ENCODE data around the gene TBC1D8.

Gene TBC1D8

DNA sequence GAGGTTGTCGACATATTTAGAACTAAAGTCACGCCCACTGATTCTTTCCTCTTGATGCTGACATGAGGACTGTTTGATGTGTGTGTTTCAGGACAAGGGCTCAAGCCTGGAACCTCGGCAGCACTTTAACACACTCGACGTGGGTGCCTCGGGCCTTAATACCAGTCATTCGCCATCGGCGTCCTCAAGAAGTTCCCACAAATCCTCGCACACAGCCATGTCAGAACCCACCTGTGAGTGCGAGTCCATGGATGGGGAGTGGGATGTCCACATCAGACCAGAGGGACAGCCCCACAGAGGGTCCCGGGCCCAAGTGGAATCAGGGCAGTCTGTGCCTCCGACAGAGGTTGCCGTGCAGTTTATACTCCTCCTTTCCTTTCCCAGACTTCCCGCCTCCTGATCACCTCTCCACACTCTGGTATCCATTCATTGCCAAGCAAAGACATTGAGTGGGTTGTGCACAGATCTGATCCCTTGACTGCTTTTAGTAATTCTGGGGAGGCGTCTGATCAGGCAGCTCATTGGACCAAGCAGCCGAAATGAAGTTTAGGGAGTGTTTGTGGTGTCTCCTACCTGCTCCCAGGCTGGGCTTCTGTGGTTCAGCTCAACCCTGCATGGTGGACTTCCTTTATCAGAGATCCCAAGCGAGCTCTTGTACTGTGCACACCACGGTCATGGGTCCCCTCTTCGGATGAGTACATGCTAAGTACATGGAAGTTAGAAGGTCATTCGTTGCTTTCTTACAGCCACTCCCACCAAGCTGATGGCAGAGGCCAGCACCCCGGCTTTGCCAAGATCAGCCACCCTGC is 176.3 kb downstream of the TBC1D8 start:
- no peak for DNase-seq

DNA sequence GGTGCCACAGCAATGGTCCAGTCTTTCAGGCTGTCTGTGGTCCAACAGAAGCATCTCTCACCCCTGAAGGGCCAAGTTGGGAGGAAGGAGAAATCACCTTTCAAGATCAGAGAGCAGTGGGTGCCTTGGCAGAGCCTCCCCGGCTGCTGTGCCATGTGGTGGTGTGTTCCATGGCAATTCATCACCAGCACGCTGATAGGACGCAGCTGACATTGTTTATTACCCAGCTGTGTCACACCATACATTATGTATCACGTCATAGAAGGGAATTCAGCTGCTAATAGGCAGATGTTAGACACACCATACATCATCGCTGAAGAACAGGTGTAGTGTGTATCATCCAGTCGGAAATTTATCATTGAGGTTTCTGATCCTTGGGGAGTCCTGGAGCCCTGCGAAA is 178.7 kb downstream of the TBC1D8 start:
- DNase-seq: no peak

DNA sequence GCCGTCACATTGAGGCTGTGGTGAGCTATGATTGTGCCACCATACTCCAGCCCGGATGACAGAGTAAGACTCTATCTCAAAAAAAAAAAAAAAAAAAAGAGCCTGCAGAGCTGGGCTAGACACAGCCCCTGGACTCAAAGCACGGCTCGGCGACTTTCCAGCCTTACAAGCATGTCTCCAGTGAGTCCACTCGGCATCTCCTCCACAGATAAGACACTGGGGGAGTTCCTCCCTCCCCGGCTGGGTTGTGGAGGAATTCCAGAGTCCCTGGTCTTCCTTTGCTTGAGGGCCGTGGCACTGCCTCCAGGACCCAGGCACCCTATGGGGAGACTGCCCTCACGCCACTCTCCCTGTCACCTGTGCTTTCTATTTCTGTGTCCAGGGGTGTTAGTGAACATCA is 180.0 kb downstream of the TBC1D8 start:
- DNase-seq: no peak

DNA sequence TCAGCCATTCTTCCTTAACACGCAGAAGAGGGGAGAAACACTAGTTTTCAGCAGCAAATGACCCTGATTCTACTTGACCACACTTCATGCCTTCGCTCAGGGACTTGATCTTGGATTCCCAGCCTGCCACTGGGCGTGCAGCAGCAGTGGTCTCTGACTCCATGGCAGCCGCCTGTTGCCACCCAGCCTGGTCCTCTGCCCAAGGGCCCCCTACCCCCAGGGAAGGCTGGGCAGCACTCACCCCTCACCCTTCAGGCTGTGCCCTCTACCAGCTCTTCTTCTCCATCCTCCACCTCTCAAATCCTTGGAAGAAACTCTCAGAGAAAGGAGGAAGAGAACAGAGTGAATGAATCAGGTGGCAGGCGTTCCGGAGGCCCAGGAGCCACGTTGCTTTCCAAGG is 181.2 kb downstream of the TBC1D8 start:
- no peak for DNase-seq

DNA sequence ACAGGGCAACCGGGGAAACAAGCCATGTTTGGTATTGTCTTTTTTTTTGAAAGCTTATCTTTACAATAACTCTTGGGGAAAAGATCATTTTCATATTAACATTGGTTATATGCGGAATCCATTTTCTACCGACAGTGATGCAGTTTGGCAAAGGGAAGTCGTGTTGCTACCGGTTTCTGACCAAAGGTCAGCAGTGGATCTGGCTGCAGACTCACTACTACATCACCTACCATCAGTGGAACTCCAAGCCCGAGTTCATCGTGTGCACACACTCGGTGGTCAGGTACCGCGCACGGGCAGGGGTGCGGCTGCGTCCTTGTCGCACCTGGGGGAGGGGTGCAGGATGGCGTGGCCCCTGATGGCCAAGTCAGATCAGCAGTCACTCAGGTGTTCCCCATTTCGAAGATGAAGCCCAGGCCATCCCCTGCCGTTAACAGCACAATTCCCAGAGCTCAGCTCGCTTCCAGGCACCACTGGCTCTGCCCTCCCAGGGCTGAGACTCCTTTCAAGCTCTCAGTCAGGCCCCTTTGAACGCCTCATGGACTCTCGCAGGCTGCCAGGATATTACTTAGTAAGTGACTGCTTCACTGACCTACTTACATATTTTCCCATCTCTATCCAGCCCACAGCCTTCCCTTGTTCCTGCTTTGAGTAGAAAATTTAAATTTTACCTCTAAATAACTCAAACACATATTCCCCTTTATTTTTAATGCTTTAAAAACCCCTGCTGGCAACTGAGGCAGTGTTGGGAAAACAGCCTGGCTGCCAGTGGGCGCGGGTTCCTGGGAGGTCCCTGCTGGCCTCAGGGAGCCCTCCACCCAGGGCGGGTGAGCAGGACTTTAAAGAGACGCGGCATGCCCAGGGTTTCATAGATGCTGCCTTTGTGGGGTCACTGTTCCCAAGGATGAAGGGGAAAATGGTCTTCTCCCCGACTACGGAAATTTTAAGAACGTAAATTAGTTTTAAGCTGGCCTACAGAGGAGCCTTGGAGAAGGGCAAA is 182.7 kb downstream of the TBC1D8 start:
- DNase-seq: no peak

DNA sequence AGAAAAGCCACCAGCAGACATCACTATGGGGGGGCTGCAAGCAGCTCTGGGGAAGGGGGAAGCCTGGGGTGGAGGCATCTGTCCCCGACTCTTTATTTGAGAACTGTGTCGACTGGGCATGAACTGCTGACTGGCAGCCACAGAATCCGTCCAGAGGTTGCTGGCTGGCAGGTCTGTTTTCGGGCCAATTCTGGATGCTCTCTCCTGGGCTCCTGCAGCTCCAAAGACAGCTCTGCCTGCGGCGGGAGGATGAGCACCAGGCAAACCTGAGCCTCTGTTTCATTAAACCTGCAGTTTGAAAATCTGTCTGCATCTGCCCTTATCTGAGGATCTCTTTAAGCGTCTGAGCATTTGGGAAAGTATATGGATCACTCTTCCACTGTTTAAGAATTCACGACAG is 183.5 kb downstream of the TBC1D8 start:
- DNase-seq: no peak

DNA sequence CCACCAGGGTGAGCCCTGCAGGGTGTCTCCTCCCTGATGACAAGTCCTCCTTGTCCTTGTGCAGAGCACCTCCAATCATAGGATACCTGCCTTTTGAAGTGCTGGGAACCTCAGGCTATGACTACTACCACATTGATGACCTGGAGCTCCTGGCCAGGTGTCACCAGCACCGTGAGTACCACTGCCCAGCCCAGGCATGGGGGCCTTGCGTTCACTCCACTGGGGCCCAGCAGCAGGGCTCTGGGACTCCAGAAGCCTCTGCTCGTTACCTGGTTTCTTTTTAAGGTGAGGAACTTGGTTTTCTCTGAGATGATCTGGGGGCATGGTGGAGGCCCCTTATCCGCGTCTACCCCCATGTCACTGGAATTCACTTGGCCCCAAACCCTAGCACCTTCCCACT is 185.6 kb downstream of the TBC1D8 start:
- DNase-seq: no peak

DNA sequence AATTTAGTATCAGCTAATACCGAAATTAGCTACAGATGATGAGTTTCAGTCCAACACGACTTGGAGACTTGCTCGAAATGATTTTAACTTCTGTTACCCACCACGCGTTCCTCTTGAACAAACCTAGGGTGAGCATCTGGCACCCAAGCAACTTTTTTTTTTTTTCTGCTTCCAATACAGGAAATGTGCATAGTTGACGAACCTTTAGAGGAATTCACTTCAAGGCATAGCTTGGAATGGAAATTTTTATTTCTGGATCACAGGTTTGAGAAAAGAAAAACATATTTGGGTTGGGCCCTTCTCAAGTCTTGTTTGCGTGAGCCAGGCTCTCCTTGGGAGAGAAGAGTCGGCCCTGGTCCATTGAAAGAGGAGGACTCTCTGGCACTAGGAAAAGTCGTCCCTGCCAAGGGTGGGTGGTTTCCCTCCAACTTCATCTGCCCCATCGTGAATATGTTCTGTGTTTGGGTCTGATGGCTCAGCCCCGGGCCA is 186.5 kb downstream of the TBC1D8 start:
- no peak for DNase-seq

DNA sequence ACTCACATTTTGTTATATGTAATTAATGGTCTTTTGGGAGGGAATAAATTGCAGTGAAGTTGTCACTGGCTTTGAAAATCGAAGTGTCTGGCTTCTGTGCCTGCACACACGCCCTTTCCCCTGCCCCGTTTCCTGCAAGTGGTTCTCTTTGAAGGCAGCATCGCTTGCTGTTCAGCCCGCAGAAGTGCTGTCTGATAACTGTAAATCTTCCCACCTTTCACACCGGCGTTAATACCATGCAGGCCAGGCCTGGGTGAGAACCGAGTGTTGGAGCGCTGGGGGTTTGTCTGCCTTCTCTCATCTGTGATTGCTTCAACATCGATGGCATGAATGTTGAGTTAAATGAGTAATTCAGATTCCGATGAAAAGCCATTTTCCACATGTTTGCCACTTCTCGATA is 187.0 kb downstream of the TBC1D8 start:
- no peak for DNase-seq

DNA sequence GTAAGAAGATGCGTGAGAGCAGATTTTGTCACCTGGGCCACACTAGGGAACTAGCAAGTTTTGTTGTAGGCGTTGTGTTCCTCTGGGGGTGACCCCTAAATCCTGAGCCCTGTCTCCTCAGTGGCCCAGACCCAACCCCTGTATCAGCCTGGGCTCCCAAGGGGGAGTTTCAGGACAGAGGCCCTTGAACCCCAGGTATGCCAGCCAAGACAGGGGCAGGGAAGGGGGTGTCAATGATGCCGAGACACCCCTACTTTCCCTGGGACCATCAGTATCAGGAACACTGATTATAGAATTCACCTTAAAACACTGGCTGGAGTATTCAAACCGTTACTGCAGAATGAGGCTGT is 188.2 kb downstream of the TBC1D8 start:
- DNase-seq: no peak

DNA sequence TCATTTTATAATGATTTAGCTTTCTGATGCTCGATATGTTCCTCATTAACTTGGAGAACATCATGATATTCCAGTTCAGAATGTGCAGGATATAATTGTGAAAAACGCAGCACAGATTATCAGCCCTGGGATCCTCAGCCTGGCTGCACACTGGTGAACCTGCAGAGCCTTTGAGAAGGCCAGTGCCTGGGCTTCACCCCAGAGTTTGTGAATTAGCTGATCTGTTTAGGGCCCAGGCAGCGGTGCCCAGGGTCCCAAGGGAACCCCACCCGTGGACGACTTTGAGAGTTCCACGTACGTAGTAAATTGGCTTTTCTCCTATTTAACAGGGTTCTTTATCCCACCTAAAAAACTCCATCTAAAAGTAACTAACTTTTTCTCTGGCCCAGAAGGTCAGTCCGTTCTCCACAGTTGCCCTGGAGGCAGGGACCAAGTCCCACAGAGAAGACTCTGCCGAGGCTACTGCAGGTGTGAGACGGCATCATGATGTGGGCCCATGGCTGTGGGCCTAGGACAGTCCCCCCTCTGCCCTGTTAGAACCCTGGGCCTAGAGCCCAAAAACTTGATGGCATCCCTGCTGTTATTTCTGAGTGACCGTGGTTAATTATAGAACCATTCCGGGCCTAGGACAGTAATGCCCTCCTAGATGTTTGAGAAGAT is 188.7 kb downstream of the TBC1D8 start:
- no peak for DNase-seq

DNA sequence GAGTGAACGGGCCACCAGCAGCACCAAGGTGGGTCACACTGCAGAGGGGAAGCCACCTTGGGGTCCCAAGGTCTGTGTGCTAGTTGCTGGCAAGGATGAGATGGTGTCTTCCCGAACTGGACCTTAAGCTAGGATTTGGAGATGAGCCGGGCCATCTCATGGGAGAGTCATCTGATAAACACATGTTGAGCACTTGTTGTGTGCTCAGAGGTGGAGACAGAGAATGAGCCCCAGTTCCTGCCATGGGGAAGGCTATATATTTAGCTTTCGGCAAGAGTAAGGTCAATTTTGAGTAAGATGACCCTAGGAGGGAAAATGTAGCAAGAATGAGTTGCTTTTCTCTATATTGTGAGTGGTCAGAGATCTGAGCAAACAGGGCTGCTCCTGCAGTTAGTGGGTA is 190.5 kb downstream of the TBC1D8 start:
- DNase-seq: no peak

DNA sequence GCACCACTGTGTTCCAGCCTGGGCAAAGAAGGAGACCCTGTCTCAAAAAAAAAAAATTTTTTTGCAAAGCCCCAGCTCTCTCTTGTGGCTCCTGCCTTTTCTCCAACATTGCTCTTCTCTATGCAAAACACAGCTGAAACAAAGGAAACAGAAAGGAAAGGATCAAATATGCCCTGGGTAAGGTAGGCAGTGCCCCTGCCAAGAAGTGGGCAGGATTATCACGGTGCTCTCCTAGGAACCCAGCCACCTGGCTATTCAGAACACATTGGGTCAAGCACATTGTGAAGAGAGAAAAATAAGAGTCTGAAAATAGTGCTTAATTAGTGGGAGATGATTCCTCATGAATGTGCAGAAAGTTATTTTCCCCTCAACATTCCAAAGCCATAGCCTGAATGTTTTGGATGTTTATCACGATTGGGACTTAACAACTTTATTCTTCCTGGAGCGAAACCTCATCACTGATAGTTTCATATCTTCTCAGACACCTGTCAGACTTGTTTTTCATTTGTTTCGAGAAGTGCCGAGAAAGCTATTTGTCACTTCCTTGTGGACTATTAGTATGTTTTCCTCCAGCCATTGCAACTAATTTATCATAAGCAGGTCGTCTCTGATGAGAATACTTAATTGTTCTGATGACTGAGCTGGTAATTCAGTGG is 191.8 kb downstream of the TBC1D8 start:
- DNase-seq: peak; percentile 67

DNA sequence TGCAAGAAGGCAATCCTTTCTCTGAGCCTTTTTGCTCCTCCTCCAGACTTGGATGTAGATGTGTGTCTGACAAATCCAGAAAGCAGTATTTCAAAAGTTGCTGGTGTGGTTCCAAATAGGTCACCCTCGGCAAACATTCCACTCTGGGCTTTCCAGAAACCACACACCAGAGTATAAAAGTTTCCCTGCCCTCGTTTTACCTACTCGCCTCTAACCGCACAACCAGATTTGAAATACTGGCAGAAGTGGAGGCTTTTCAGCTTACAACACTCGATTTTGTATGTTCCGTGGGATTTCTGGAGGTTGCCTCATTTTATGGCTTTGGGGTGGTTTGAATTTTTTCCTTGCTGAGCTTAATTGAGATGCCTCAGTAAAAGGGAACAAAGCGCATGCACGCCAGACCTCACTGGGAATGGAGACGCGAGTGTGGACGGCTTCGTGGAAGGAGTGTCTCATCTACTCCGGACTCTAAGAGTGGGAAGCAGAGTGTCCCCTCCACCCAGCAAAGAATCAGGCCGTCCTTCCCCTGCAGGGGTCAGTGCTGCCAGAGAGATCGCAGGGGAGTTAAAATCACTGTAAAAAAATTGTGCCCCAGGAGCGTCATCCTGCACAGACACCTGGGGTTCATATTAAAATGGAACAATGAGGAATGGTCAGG is 193.1 kb downstream of the TBC1D8 start:
- DNase-seq: no peak
